Measurements from ENCODE around the gene CARNS1.

DNA sequence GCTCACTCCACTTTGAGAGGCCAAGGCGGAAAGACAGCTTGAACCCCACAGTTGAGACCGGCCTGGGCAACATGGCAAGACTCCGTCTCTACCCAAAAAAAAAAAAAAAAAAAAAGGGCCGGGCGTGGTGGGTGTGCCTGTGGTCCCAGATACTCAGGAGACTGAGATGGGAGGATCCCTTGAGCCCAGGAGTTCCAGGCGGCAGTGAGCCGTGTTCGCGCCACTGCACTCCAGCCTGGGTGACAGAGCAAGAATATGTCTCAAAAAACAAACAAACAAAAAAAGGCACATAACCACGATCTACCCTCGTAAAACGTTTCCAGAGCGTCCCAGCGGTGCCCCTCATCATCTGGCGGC, 24.6 kb upstream of the CARNS1 start:
- TF ChIP-seq, protein P1, sequence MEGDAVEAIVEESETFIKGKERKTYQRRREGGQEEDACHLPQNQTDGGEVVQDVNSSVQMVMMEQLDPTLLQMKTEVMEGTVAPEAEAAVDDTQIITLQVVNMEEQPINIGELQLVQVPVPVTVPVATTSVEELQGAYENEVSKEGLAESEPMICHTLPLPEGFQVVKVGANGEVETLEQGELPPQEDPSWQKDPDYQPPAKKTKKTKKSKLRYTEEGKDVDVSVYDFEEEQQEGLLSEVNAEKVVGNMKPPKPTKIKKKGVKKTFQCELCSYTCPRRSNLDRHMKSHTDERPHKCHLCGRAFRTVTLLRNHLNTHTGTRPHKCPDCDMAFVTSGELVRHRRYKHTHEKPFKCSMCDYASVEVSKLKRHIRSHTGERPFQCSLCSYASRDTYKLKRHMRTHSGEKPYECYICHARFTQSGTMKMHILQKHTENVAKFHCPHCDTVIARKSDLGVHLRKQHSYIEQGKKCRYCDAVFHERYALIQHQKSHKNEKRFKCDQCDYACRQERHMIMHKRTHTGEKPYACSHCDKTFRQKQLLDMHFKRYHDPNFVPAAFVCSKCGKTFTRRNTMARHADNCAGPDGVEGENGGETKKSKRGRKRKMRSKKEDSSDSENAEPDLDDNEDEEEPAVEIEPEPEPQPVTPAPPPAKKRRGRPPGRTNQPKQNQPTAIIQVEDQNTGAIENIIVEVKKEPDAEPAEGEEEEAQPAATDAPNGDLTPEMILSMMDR (IDR thresholded peaks at IDR 0.05; ENCODE audit: insufficient read depth, low read length, poor library complexity, severe bottlenecking) = no peak
- no peak for TF ChIP-seq EZH2phosphoT487 (conservative IDR thresholded peaks at IDR 0.05; ENCODE audit: low read length)

All from SU-DHL-6 (cell line).